Right lobe of liver (tissue), 6 donors: ENCODE results near the gene NRDC. TPM values are rescaled to one million over a fixed set of nuclear protein-coding genes. Genes with fewer than 3 reads are reported as not detected.

Source experiments
- ATAC-seq, 4 donors: fragments of 200-7000 bp; cut with Tn5 transposase; one replicate each; pipeline ENCODE4 v1.9.1; 2020; ENCODE audit warnings: mild to moderate bottlenecking in 4 of 4, moderate library complexity in 4 of 4
- DNase-seq, 3 donors: peaks; one replicate each; pipeline ENCODE4 v3.0.0-alpha.2; 2020
- H3K27ac ChIP-seq, 3 donors: fragments of 200-600 bp; one replicate each; pipeline ENCODE4 v1.8.0; 2022
- H3K27me3 ChIP-seq, 2 donors: fragments of 200-600 bp; one replicate each; pipeline ENCODE4 v1.8.0; 2022
- H3K36me3 ChIP-seq, 4 donors: fragments of 200-600 bp; sonication (generic) in 1 of 4; one replicate each; pipeline versions ENCODE4 v1.5.1 to v1.8.0; 2017 to 2022; ENCODE audit warnings: control low read depth in 1 of 4
- H3K4me1 ChIP-seq, 4 donors: fragments of 200-600 bp; sonication (generic) in 1 of 4; one replicate each; pipeline versions ENCODE4 v1.5.1 to v1.8.0; 2017 to 2022; ENCODE audit warnings: control low read depth in 1 of 4
- H3K4me3 ChIP-seq, 3 donors: fragments of 200-600 bp; one replicate each; pipeline ENCODE4 v1.8.0; 2022
- H3K9me3 ChIP-seq, 4 donors: fragments of 200-600 bp; sonication (generic) in 1 of 4; one replicate each; pipeline versions ENCODE4 v1.5.1 to v1.8.0; 2017 to 2022; ENCODE audit warnings: control low read depth in 1 of 4
- POLR2A ChIP-seq: fragments of 450-650 bp; IDR thresholded peaks from one replicate; pipeline ENCODE4 v1.6.1; 2017; ENCODE audit warnings: antibody characterized with exemption, mild to moderate bottlenecking
- WGBS: methylation state at CpG from one replicate; pipeline ENCODE4 v1.1.6; 2018; ENCODE audit warnings: low coverage, low lambda C conversion rate; ENCODE audit not compliant: insufficient coverage; ENCODE audit errors: missing lambda C conversion rate; 5-methylcytosine and 5-hydroxymethylcytosine counted together
- intact Hi-C, 2 donors: fragments of 100-400 bp; cut with DNase I; formaldehyde crosslinking; loops; one replicate each; pipeline versions ENCODE4 v1.11.2 to v1.14.1; 2022
- microRNA counts: library from miRNA; unstranded; fragments of <30 nt; microRNA quantifications from one replicate; lab custom pipeline; 2016
- microRNA-seq, 2 donors: library from miRNA; unstranded; fragments of <30 nt; microRNA quantifications; one replicate each; pipeline ENCODE4, GENCODE V29; 2019 to 2020
- small RNA-seq, 2 experiments: library from RNA; depleted of rRNA; stranded (forward); fragments of <200 nt; gene quantifications; one replicate each; pipeline ENCODE3, GENCODE V24; 2016
- total RNA-seq, 6 experiments: library from RNA; depleted of rRNA in 2 of 6; stranded (reverse); fragments of >200 nt in 2 of 6; fragmentation: NEBNext Ultra II Directional in 3 of 6; extraction: Animal tissue kit (Norgen Biotek cat#: 25700) in 3 of 6; gene quantifications; one replicate each; pipeline versions ENCODE4 v1.1.0 to v1.2.4, GENCODE V29; 2016 to 2023
- TF ChIP-seq, protein P1 (sequence below), 4 donors: fragments of 200-600 bp in 3 of 4; fragments of 450-650 bp in 1 of 4; IDR thresholded peaks; one replicate each; pipeline versions ENCODE4 v1.5.1 to v1.8.0; 2016 to 2022; ENCODE audit warnings: antibody characterized with exemption in 4 of 4, mild to moderate bottlenecking in 2 of 4
- donor health status: DM: no; HTN: yes; CAD: no.
- donor health status: DM: no; HTN: no; CAD: no.
- donor health status: DM: no; HTN: no; CAD: no.
- donor health status: DM: no; HTN: yes; CAD: no.
- donor health status: DM: no; HTN: yes; CAD: no.

The NRDC gene
- total RNA-seq, 6 experiments from 2014 or later, result 57.9 to 88.0 (median 84.4) TPM

DNA sequence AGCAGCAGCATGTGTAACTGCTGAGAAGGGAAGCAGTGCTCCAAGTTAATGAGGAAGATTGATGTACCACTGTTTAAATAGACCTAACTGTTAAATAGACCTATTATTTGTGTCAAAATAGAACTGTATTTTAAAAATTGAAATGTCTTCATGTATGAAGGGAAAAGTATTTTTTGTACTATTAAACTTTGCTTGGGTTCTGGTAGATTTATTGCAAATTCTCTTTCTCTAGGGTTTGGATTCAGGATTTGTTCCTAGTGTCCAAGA, 133.3 kb downstream of the NRDC start:
- intact Hi-C loops, result no loop called here
- no peak for TF ChIP-seq POLR2A
- TF ChIP-seq, protein P1, sequence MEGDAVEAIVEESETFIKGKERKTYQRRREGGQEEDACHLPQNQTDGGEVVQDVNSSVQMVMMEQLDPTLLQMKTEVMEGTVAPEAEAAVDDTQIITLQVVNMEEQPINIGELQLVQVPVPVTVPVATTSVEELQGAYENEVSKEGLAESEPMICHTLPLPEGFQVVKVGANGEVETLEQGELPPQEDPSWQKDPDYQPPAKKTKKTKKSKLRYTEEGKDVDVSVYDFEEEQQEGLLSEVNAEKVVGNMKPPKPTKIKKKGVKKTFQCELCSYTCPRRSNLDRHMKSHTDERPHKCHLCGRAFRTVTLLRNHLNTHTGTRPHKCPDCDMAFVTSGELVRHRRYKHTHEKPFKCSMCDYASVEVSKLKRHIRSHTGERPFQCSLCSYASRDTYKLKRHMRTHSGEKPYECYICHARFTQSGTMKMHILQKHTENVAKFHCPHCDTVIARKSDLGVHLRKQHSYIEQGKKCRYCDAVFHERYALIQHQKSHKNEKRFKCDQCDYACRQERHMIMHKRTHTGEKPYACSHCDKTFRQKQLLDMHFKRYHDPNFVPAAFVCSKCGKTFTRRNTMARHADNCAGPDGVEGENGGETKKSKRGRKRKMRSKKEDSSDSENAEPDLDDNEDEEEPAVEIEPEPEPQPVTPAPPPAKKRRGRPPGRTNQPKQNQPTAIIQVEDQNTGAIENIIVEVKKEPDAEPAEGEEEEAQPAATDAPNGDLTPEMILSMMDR (IDR thresholded peaks at IDR 0.05), result no peak
- H3K36me3 ChIP-seq, result peaks cover 0 to 9% (median under 1%) of the 10 kb centered on the region in 4 donors
- no peaks in the 10 kb centered on the region for H3K9me3 ChIP-seq
- ATAC-seq, result no peak
- no peaks in the 10 kb centered on the region for H3K4me1 ChIP-seq
- no peak for DNase-seq
- no peak overlapping the region for H3K4me3 ChIP-seq
- H3K27me3 ChIP-seq, result no peaks in the 10 kb centered on the region
- H3K27ac ChIP-seq, result no peak overlapping the region

DNA sequence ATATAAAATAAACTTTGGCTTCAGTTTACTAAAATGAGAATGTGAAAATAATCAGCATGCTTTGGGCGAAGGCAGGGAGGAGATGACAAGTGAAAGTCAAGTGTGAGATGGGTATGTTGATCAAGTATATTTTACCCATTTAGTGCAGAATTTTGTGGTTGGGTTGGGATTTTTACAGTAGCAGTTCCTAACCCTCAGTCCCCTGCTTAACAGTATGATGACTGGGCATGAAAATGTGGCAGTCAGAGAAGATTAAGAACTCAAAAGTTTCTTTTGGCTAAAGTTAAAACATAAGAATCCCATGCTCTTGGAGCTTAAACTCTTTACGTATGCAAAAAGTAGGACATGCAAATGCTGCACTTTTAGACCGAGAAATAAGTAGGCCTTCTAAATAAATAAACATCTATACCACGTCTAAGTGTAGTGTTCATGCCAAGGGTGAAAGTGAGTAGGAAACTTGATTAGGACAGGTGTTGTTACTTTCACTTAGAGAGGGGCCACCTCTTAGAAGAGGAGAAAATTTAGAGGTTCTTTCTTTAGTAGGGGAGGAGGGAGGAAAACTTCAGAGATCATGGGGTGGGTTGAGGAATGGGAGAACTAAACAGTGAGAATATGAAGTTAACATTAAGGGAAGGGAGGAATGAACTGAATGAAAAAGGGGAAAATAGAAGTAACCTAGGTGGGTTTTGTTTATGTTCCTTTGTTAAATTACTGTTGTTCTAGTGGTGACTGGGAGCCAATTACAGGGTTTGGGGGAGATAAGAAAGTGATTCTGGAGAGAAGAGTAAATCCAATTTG, 133.8 kb downstream of the NRDC start:
- H3K27ac ChIP-seq, result no peak overlapping the region
- intact Hi-C loops, result no loop called here
- peaks cover 0 to 9% (median under 1%) of the 10 kb centered on the region in 4 donors for H3K36me3 ChIP-seq
- ATAC-seq (no peak), DNase-seq (no peak)
- no peaks in the 10 kb centered on the region for H3K27me3 ChIP-seq
- H3K4me1 ChIP-seq, result no peaks in the 10 kb centered on the region
- H3K4me3 ChIP-seq, result no peak overlapping the region
- 79% methylated on average over 4 of the region's 4 CpGs for WGBS
- no peaks in the 10 kb centered on the region for H3K9me3 ChIP-seq
- TF ChIP-seq, protein P1 (IDR thresholded peaks at IDR 0.05), result no peak

DNA sequence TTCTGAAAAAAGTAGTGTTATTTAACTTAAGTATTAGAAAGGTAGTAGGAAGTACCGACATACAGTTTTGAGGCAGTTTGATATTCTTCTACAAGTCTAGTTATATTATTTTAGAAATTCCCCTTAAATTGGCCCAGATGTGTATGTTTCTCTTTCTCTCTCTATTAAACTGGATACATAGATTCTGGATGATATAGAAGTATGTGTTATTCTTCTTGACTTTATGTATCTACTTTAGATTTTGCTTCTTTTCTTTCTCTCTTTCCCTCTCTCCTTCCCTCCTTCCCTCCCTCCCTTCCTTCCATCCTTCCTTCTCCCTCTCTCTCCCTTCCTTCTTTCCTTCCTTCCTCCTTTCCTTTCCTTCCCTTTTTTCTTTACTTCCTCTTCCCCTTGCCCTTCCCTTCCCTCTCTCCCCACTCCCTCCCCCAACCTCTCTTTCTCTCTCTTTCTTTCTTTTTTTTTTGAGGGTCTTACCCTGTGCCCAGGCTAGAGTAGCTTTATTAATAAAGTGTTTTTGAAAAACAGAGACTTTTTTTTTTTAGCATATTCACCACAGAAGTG, 137.3 kb downstream of the NRDC start:
- 89% methylated on average over 1 of the region's 1 CpG for WGBS
- ATAC-seq (no peak), DNase-seq (no peak)
- TF ChIP-seq POLR2A, result no peak
- TF ChIP-seq, protein P1 (IDR thresholded peaks at IDR 0.05), result no peak
- Histone ChIP-seq H3K36me3 (peaks cover 0 to 1% (median 0%) of the 10 kb centered on the region in 4 donors), H3K4me3 (no peak overlapping the region), H3K27ac (no peak overlapping the region), H3K4me1 (peaks cover 0 to 19% (median 5%) of the 10 kb centered on the region in 4 donors), H3K9me3 (no peaks in the 10 kb centered on the region), H3K27me3 (no peaks in the 10 kb centered on the region)
- intact Hi-C loops, result no loop called here

DNA sequence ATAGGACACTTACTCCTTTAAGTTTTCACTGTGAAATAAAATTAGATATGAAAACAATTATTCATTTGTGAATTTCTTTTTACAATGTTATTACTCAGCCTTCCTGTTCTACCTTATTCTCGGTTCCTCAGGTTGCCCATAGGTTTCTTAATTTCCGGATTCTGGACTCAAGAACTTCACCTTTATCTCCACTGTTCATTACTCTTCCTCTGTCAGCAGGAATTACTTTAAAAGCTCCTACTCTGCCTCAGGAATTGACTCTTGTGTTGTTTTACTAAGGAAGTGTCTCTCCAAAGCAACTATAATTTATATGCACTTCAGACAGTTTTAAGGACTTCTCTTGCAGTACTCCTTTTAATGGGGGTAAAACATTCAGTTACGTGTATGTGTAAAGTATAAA, 137.9 kb downstream of the NRDC start:
- no peak overlapping the region for H3K4me3 ChIP-seq
- WGBS, result 49% methylated on average over 3 of the region's 3 CpGs
- peaks cover 0 to 21% (median 5%) of the 10 kb centered on the region in 4 donors for H3K4me1 ChIP-seq
- TF ChIP-seq POLR2A, result no peak
- TF ChIP-seq, protein P1 (IDR thresholded peaks at IDR 0.05), result no peak
- H3K36me3 ChIP-seq, result peaks cover 0 to 1% (median 0%) of the 10 kb centered on the region in 4 donors
- DNase-seq, result no peak
- no peak for ATAC-seq
- intact Hi-C loops, result no loop called here
- H3K9me3 ChIP-seq, result no peaks in the 10 kb centered on the region
- no peak overlapping the region for H3K27ac ChIP-seq
- no peaks in the 10 kb centered on the region for H3K27me3 ChIP-seq

MicroRNA genes within 50 kb of the gene (microRNA counts, 767-probe panel; counts per million panel counts)
- microRNA hsa-miR-761 (lab: Ali Mortazavi, UCI), result 237 counts per million

Small RNA genes lying within 50 kb of the gene (microRNA-seq; reads per million reads assigned to microRNA genes)
- gene MIR761, result 0 reads per million in 2 donors

Small RNA genes lying within 50 kb of the gene (small RNA-seq; reads per million reads assigned to genes)
- gene AL050343.2, result 0 reads per million in 2 experiments

Other genes starting within 250 kb of the NRDC start
- 1 to 10 TPM in 3 of 6 experiments, under 1 TPM in 3; 0.05 to 9.7 (median 4.4) TPM for gene RAB3B, start 112.0 kb upstream of the NRDC start, total RNA-seq
- gene KTI12, start 155.1 kb upstream of the NRDC start, total RNA-seq, result 1 to 10 TPM; 2.9 to 7.5 (median 4.2) TPM
- gene TXNDC12, start 176.5 kb upstream of the NRDC start, total RNA-seq, result 10 to 100 TPM; 26.8 to 40.8 (median 32.0) TPM
- 10 to 100 TPM; 11.9 to 26.2 (median 15.2) TPM for gene BTF3L4, start 177.6 kb upstream of the NRDC start, total RNA-seq